Panc1 (cell line): Measurements from ENCODE around the gene DHCR7. TPM values are rescaled to one million over a fixed set of nuclear protein-coding genes. Genes with fewer than 3 reads are reported as not detected.

Experiments
- ATAC-seq: fragments of 200-7000 bp; cut with Tn5 transposase; 2 replicates; pipeline ENCODE4 v1.9.1; 2020; ENCODE audit warnings: mild to moderate bottlenecking, moderate library complexity
- BruUV-seq: library from RNA; stranded (reverse); fragments of 400-500 nt; replicated peaks from 2 replicates; lab custom pipeline; 2021; lab: Mats Ljungman, UMichigan
- CTCF ChIA-PET: fragments of 300-600 bp; sonication (Branson Sonifier 250); formaldehyde crosslinking; loops from one replicate; lab custom pipeline; 2022; ENCODE audit warnings: antibody characterized with exemption; lab: Charles Lee
- POLR2A ChIA-PET: fragments of 300-600 bp; sonication (Branson Sonifier 250); formaldehyde crosslinking; loops from one replicate; lab custom pipeline; 2022; ENCODE audit warnings: antibody characterized with exemption; lab: Charles Lee
- DNase-seq: peaks from one replicate; pipeline ENCODE4 v3.0.0-alpha.2; 2010; ENCODE audit warnings: low read depth, low spot score
- H3K27ac ChIP-seq: 2 replicates; pipeline ENCODE4 v1.5.1; 2011; ENCODE audit warnings: mild to moderate bottlenecking, low read length, inconsistent platforms
- H3K27me3 ChIP-seq: fragments of 200-500 bp; sonication (Bioruptor generic); 2 replicates; pipeline ENCODE4 v1.6.0; 2014; ENCODE audit warnings: low read length, inconsistent platforms; ENCODE audit not compliant: control insufficient read depth, insufficient read depth
- H3K36me3 ChIP-seq: fragments of 200-500 bp; sonication (Bioruptor generic); 2 replicates; pipeline ENCODE4 v1.5.1; 2014; ENCODE audit warnings: inconsistent platforms, mild to moderate bottlenecking, low read length, moderate library complexity; ENCODE audit not compliant: control insufficient read depth, insufficient read depth
- H3K4me1 ChIP-seq: 2 replicates; pipeline ENCODE4 v1.5.1; 2011; ENCODE audit warnings: inconsistent platforms, mild to moderate bottlenecking, low read length, moderate library complexity; ENCODE audit not compliant: control insufficient read depth, insufficient read depth
- H3K4me3 ChIP-seq, 2 experiments: 2 replicates each; pipeline ENCODE4 v1.5.1; 2011 to 2012; ENCODE audit warnings: low read depth in 2 of 2, low read length in 2 of 2, mild to moderate bottlenecking in 2 of 2, inconsistent platforms in 1 of 2, moderate library complexity in 1 of 2
- H3K9me3 ChIP-seq: fragments of 200-500 bp; sonication (Bioruptor generic); 2 replicates; pipeline ENCODE4 v1.5.1; 2014; ENCODE audit warnings: low read depth, mild to moderate bottlenecking, inconsistent platforms, low read length, moderate library complexity; ENCODE audit not compliant: control insufficient read depth, insufficient read depth
- POLR2AphosphoS5 ChIP-seq: IDR thresholded peaks from 2 replicates; pipeline ENCODE4 v1.6.1; 2012; ENCODE audit warnings: mild to moderate bottlenecking, low read depth, low read length, moderate library complexity
- SIN3A ChIP-seq: IDR thresholded peaks from 2 replicates; pipeline ENCODE4 v1.6.1; 2012; ENCODE audit warnings: low read depth, mild to moderate bottlenecking, low read length, moderate library complexity, borderline replicate concordance; ENCODE audit not compliant: insufficient read depth
- TCF7L2 ChIP-seq: IDR thresholded peaks from 2 replicates; pipeline ENCODE4 v1.6.1; 2011; ENCODE audit warnings: mild to moderate bottlenecking, low read depth, low read length, inconsistent platforms
- in situ Hi-C: cut with HindIII; loops from 2 replicates; pipeline ENCODE4 v1.10.0; 2016; ENCODE audit warnings: low sequenced_read_pairs, low pct_unique_long_range_greater_than_20kb
- intact Hi-C: fragments of 100-400 bp; cut with micrococcal nuclease; formaldehyde crosslinking; loops from one replicate; pipeline ENCODE4 v1.10.0; 2022; ENCODE audit not compliant: unreplicated experiment
- total RNA-seq: library from RNA; stranded (reverse); gene quantifications from one replicate; pipeline ENCODE4 v1.2.1, GENCODE V29; 2021; ENCODE audit not compliant: unreplicated experiment
- TF ChIP-seq, protein P1 (sequence below): fragments of 450-650 bp; IDR thresholded peaks from 2 replicates; pipeline ENCODE4 v1.5.1; 2017; ENCODE audit warnings: mild to moderate bottlenecking
- TF ChIP-seq, protein P2 (sequence below), 2 experiments: IDR thresholded peaks; 2 replicates each; pipeline ENCODE4 v1.6.1; 2011 to 2012; ENCODE audit warnings: low read depth in 2 of 2, control low read depth in 1 of 2, low read length in 1 of 2, mild to moderate bottlenecking in 1 of 2, moderate library complexity in 1 of 2; ENCODE audit not compliant: insufficient read depth in 1 of 2

The DHCR7 gene
- total RNA-seq, 1 experiment from 2014 or later, result 356 TPM

DNA sequence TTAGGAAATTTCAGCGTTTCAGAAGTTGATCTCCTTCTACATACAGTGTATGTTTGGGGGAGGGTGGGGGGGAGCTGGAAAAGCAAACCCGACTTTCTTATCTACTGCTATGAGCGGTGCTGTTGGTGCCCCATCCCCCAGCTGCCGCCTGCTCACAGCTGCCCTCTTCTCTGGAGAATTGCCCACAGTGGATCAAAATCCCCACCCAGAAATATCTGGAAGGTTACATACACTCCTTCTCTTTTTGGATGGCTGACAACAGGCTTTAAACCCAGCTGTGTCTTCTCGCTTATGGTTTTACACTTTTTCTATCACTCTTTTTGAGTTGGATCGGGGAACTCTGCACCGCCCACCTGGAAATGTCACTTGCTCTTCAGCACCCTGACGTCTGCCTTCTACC lies 56.4 kb downstream of the DHCR7 start:
- DNase-seq (no peak), ATAC-seq (no peak)
- no peaks in the 10 kb centered on the region for H3K36me3 ChIP-seq
- intact Hi-C loops, result no loop called here
- POLR2A ChIA-PET, result no interaction called here
- no peak overlapping the region for H3K27ac ChIP-seq
- H3K4me3 ChIP-seq, result no peak overlapping the region
- no TSS peak for BruUV-seq
- H3K4me1 ChIP-seq, result no peaks in the 10 kb centered on the region
- no peaks in the 10 kb centered on the region for H3K9me3 ChIP-seq
- CTCF ChIA-PET, result no interaction called here
- in situ Hi-C loops, result no loop called here
- H3K27me3 ChIP-seq, result peaks cover 47% of the 10 kb centered on the region
- TF ChIP-seq, protein P1, sequence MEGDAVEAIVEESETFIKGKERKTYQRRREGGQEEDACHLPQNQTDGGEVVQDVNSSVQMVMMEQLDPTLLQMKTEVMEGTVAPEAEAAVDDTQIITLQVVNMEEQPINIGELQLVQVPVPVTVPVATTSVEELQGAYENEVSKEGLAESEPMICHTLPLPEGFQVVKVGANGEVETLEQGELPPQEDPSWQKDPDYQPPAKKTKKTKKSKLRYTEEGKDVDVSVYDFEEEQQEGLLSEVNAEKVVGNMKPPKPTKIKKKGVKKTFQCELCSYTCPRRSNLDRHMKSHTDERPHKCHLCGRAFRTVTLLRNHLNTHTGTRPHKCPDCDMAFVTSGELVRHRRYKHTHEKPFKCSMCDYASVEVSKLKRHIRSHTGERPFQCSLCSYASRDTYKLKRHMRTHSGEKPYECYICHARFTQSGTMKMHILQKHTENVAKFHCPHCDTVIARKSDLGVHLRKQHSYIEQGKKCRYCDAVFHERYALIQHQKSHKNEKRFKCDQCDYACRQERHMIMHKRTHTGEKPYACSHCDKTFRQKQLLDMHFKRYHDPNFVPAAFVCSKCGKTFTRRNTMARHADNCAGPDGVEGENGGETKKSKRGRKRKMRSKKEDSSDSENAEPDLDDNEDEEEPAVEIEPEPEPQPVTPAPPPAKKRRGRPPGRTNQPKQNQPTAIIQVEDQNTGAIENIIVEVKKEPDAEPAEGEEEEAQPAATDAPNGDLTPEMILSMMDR, result no peak
- TF ChIP-seq TCF7L2, result no peak
- TF ChIP-seq, protein P2, sequence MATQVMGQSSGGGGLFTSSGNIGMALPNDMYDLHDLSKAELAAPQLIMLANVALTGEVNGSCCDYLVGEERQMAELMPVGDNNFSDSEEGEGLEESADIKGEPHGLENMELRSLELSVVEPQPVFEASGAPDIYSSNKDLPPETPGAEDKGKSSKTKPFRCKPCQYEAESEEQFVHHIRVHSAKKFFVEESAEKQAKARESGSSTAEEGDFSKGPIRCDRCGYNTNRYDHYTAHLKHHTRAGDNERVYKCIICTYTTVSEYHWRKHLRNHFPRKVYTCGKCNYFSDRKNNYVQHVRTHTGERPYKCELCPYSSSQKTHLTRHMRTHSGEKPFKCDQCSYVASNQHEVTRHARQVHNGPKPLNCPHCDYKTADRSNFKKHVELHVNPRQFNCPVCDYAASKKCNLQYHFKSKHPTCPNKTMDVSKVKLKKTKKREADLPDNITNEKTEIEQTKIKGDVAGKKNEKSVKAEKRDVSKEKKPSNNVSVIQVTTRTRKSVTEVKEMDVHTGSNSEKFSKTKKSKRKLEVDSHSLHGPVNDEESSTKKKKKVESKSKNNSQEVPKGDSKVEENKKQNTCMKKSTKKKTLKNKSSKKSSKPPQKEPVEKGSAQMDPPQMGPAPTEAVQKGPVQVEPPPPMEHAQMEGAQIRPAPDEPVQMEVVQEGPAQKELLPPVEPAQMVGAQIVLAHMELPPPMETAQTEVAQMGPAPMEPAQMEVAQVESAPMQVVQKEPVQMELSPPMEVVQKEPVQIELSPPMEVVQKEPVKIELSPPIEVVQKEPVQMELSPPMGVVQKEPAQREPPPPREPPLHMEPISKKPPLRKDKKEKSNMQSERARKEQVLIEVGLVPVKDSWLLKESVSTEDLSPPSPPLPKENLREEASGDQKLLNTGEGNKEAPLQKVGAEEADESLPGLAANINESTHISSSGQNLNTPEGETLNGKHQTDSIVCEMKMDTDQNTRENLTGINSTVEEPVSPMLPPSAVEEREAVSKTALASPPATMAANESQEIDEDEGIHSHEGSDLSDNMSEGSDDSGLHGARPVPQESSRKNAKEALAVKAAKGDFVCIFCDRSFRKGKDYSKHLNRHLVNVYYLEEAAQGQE (IDR thresholded peaks at IDR 0.05; ENCODE audit: insufficient read depth in 1 of 2, low read depth in 2 of 2, low read length in 1 of 2), result no peak
- no peak for TF ChIP-seq SIN3A
- no peak for TF ChIP-seq POLR2AphosphoS5

DNA sequence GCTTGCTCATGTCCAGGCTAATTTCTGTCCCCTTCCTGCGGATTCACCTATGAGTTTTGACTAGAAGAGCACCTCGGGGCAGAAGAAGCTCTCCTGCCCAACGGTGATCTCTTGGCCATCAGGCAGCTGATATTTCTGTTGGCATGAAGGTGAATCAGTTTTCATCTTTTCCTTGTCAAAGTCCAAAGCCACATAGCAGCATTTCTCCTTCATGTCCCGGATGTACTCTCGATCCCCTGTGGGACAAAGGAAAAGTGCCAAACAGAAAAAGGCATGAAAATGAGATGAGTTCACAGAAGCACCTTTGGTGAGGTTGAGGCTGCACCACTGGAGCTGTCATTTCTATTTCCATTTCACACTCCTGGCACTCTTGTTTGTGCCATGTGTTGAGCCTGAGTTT lies 56.8 kb downstream of the DHCR7 start:
- DNase-seq, result no peak
- Histone ChIP-seq H3K4me1 (no peaks in the 10 kb centered on the region), H3K27ac (no peak overlapping the region), H3K36me3 (no peaks in the 10 kb centered on the region), H3K4me3 (no peak overlapping the region), H3K27me3 (peaks cover 48% of the 10 kb centered on the region), H3K9me3 (no peaks in the 10 kb centered on the region)
- POLR2A ChIA-PET, result no interaction called here
- ATAC-seq, result no peak
- CTCF ChIA-PET, result no interaction called here
- intact Hi-C loops (no loop called here), in situ Hi-C loops (no loop called here)
- TF ChIP-seq TCF7L2 (no peak), POLR2AphosphoS5 (no peak), SIN3A (no peak)
- TF ChIP-seq, protein P1, result no peak
- TF ChIP-seq, protein P2 (IDR thresholded peaks at IDR 0.05; ENCODE audit: insufficient read depth in 1 of 2, low read depth in 2 of 2, low read length in 1 of 2), result no peak
- no TSS peak for BruUV-seq
